ENCODE measurements around the gene PKP4.

PKP4 gene

DNA sequence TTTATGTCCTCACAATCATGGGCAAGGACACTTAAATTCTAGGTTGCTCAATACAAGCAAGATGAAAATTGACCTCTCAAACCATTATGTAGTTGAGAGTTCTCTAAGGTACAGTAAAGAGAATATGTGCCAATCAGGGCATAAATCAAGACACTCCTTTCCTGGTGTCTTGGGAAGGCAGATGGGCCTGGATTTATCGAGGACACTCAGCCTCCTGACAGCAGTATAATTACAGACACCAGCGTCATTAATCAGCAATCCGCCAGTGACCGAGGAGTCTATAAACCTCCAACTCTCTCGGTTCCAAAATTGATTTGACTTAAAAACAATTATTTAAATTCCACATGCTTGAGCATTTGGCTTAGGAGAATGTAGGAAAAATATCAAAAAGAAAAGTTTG, 262.7 kb downstream of the PKP4 start:
- Histone ChIP-seq H3K79me2 (ENCODE audit: insufficient read depth, low read length) (no peaks in the 10 kb centered on the region), H4K20me1 (ENCODE audit: insufficient read depth, low read length) (no peaks in the 10 kb centered on the region), H3K9ac (ENCODE audit: low read length) (no peak overlapping the region), H3K4me1 (ENCODE audit: insufficient read depth, low read length, severe bottlenecking) (no peaks in the 10 kb centered on the region), H3K27me3 (ENCODE audit: insufficient read depth, low read length) (no peaks in the 10 kb centered on the region), H3K9me3 (ENCODE audit: low read length) (no peaks in the 10 kb centered on the region), H3K4me2 (ENCODE audit: low read length) (no peak overlapping the region), H3K9me2 (ENCODE audit: low read depth, low read length) (no peaks in the 10 kb centered on the region), H3F3A (ENCODE audit: insufficient read depth, low read length) (no peaks in the 10 kb centered on the region), H2AFZ (ENCODE audit: low read length) (no peak overlapping the region), H3K4me3 (ENCODE audit: low read depth, low read length, poor library complexity, severe bottlenecking) (no peak overlapping the region), H3K36me3 (ENCODE audit: insufficient read depth, low read length) (no peaks in the 10 kb centered on the region), H3K27ac (ENCODE audit: low read depth, low read length, poor library complexity, severe bottlenecking) (no peak overlapping the region)
- TF ChIP-seq, protein P1, sequence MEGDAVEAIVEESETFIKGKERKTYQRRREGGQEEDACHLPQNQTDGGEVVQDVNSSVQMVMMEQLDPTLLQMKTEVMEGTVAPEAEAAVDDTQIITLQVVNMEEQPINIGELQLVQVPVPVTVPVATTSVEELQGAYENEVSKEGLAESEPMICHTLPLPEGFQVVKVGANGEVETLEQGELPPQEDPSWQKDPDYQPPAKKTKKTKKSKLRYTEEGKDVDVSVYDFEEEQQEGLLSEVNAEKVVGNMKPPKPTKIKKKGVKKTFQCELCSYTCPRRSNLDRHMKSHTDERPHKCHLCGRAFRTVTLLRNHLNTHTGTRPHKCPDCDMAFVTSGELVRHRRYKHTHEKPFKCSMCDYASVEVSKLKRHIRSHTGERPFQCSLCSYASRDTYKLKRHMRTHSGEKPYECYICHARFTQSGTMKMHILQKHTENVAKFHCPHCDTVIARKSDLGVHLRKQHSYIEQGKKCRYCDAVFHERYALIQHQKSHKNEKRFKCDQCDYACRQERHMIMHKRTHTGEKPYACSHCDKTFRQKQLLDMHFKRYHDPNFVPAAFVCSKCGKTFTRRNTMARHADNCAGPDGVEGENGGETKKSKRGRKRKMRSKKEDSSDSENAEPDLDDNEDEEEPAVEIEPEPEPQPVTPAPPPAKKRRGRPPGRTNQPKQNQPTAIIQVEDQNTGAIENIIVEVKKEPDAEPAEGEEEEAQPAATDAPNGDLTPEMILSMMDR (IDR thresholded peaks at IDR 0.05; ENCODE audit: low read length) = no peak
- no peak for TF ChIP-seq EZH2 (IDR thresholded peaks at IDR 0.05; ENCODE audit: borderline replicate concordance, low read length)

DNA sequence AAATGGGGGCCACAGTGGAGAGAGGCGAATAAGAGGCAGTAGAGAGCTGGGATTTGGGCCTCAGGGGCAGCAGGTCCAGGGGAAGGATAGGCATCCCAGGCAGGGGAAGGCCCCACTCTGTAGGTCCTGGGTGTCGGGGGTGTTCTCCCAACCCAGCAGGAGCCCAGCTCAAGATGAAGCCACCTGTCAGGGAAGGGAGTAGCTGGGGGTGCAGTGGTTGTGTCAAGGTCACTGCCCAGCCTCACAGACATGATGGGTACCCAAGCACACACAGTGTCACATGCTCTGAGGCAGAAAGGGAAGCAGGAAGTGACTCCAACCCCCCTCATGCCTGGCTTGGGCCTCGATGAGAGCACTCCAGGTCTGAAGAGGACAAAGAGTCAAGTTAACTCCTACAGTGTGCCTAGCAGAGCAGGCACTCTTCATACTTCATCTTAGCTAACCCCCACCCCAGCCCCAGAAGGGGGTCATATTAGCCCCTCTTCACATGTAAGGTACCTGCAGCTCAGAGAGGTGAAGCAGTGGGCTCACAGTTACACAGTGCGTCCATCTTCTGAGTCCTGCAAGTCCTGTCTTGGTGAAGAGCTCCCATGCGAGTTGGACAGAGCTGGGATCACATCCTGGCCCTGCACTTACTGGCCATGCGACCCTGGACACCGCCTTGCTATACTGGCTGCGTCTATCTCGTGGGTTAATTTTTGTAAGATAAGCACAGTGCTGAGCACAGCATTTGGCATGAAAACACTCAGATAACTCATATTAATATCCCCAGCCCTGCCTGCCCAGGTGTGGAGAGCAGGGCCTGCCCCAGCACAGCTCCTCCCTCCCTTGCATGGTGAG, 265.7 kb downstream of the PKP4 start:
- no peak overlapping the region for H3K9ac ChIP-seq (ENCODE audit: low read length)
- no peak overlapping the region for H3K27ac ChIP-seq (ENCODE audit: low read depth, low read length, poor library complexity, severe bottlenecking)
- H4K20me1 ChIP-seq (ENCODE audit: insufficient read depth, low read length) = no peaks in the 10 kb centered on the region
- no peaks in the 10 kb centered on the region for H3F3A ChIP-seq (ENCODE audit: insufficient read depth, low read length)
- no peaks in the 10 kb centered on the region for H3K4me1 ChIP-seq (ENCODE audit: insufficient read depth, low read length, severe bottlenecking)
- H3K36me3 ChIP-seq (ENCODE audit: insufficient read depth, low read length) = no peaks in the 10 kb centered on the region
- H3K27me3 ChIP-seq (ENCODE audit: insufficient read depth, low read length) = no peaks in the 10 kb centered on the region
- no peak overlapping the region for H3K4me3 ChIP-seq (ENCODE audit: low read depth, low read length, poor library complexity, severe bottlenecking)
- H3K79me2 ChIP-seq (ENCODE audit: insufficient read depth, low read length) = no peaks in the 10 kb centered on the region
- no peak for TF ChIP-seq EZH2 (IDR thresholded peaks at IDR 0.05; ENCODE audit: borderline replicate concordance, low read length)
- H3K9me3 ChIP-seq (ENCODE audit: low read length) = no peaks in the 10 kb centered on the region
- no peak overlapping the region for H2AFZ ChIP-seq (ENCODE audit: low read length)
- no peaks in the 10 kb centered on the region for H3K9me2 ChIP-seq (ENCODE audit: low read depth, low read length)
- H3K4me2 ChIP-seq (ENCODE audit: low read length) = no peak overlapping the region

DNA sequence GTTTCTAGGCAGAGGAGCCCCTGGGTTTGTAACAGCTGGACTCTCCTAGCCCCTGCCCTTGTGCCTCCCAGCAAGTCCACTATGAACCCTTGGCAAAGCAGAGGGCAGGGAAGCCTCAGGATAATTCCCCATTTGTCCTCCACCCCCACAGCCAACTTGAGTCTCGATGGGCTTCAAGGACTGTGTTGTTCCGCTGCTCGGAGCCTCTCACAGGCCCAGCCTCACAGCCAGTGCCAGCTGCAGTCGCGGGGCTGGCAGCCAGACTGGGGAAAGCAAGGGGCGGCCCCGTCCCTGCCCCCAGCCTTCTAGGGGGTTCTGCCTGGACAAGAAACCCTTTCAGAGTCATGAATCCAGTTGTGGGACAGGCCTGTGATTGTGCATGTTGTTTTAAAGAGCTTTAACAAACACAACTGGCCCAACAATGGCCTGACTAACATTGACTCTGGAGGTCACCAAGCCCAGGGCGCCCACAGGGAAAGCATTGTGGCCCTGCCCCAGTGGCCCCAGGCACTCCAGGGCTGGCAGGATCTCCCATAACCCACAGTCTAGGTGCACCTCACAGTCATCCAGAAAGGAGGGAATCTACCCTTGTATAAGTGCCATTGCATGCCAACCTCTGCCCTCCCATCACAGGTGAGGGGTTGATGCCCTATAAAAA, 266.6 kb downstream of the PKP4 start:
- no peaks in the 10 kb centered on the region for H3K36me3 ChIP-seq (ENCODE audit: insufficient read depth, low read length)
- H4K20me1 ChIP-seq (ENCODE audit: insufficient read depth, low read length) = no peaks in the 10 kb centered on the region
- H3K9ac ChIP-seq (ENCODE audit: low read length) = no peak overlapping the region
- H3K27ac ChIP-seq (ENCODE audit: low read depth, low read length, poor library complexity, severe bottlenecking) = no peak overlapping the region
- H3F3A ChIP-seq (ENCODE audit: insufficient read depth, low read length) = no peaks in the 10 kb centered on the region
- H3K9me3 ChIP-seq (ENCODE audit: low read length) = no peaks in the 10 kb centered on the region
- H3K27me3 ChIP-seq (ENCODE audit: insufficient read depth, low read length) = no peaks in the 10 kb centered on the region
- H3K9me2 ChIP-seq (ENCODE audit: low read depth, low read length) = no peaks in the 10 kb centered on the region
- TF ChIP-seq EZH2 (IDR thresholded peaks at IDR 0.05; ENCODE audit: borderline replicate concordance, low read length) = no peak
- TF ChIP-seq, protein P1 (IDR thresholded peaks at IDR 0.05; ENCODE audit: low read length) = no peak
- H3K79me2 ChIP-seq (ENCODE audit: insufficient read depth, low read length) = no peaks in the 10 kb centered on the region
- H3K4me1 ChIP-seq (ENCODE audit: insufficient read depth, low read length, severe bottlenecking) = no peaks in the 10 kb centered on the region
- no peak overlapping the region for H2AFZ ChIP-seq (ENCODE audit: low read length)
- H3K4me2 ChIP-seq (ENCODE audit: low read length) = no peak overlapping the region
- no peak overlapping the region for H3K4me3 ChIP-seq (ENCODE audit: low read depth, low read length, poor library complexity, severe bottlenecking)
